Measurements from ENCODE around the gene RPUSD3. TPM values are rescaled to one million over a fixed set of nuclear protein-coding genes. Genes with fewer than 3 reads are reported as not detected.

RPUSD3 gene
- total and polyA plus RNA-seq, 9 of the 15 experiments (the other 6 are each of a cell fraction or from before 2014, with no cell fraction given): 13.8 to 99.0 (median 59.3) TPM

GRCh38 chr3:9793161-9793781, 50.5 kb downstream of the RPUSD3 start (continued):
- TF ChIP-seq TFE3 (CRISPR knock-in tag; IDR thresholded peaks at IDR 0.05) (no peak), BRD4 (IDR thresholded peaks at IDR 0.05) (peak; percentile 95), ZNF12 (CRISPR knock-in tag; IDR thresholded peaks at IDR 0.05) (peak; percentile 71; the same call in 1 of the 2 replicates), NBN (IDR thresholded peaks at IDR 0.05; ENCODE audit: low read depth) (no peak), KAT7 (CRISPR knock-in tag; IDR thresholded peaks at IDR 0.05; ENCODE audit: borderline replicate concordance) (peak; percentile 33; the same call in 1 of the 2 replicates), ZBTB7A (IDR thresholded peaks at IDR 0.05; ENCODE audit: borderline replicate concordance, control insufficient read depth, low read depth, low read length) (peak; percentile 96; the same call in 1 of the 2 replicates), ZNF282 (CRISPR knock-in tag; IDR thresholded peaks at IDR 0.05) (no peak), ZNF23 (CRISPR knock-in tag; IDR thresholded peaks at IDR 0.05) (no peak), RBM14 (IDR thresholded peaks at IDR 0.05; ENCODE audit: borderline replicate concordance, insufficient read depth, low read depth, low read length) (0 out of 2 replicates have a peak, but pooled peaks have one; percentile 66), AFF1 (IDR thresholded peaks at IDR 0.05; ENCODE audit: low read depth in 1 of 2, partially characterized antibody in 2 of 2) (peak in 1 of 2 experiments; percentile 3), ATF3 (IDR thresholded peaks at IDR 0.05) (no peak), ATF3 (CRISPR knock-in tag; conservative IDR thresholded peaks at IDR 0.05) (no peak), ZNF695 (CRISPR knock-in tag; IDR thresholded peaks at IDR 0.05) (no peak)

All from K562 (cell line).